ENCODE data around the gene ACRBP. TPM values are rescaled to one million over a fixed set of nuclear protein-coding genes. Genes with fewer than 3 reads are reported as not detected.

Gene ACRBP
- total and polyA plus RNA-seq, 4 donors, result 0.39 to 1.5 (median 0.65) TPM

- Histone ChIP-seq H3K27ac (ENCODE audit: low read depth in 1 of 2, low read length in 2 of 2) (peak overlapping the region in 1 of 2 donors; percentile 61), H3K9ac (ENCODE audit: low read depth in 1 of 2, low read length in 2 of 2) (no peak overlapping the region), H3K4me3 (ENCODE audit: low read depth in 1 of 3, low read length in 3 of 3) (no peak overlapping the region), H3K4me1 (ENCODE audit: control insufficient read depth in 4 of 4, insufficient read depth in 4 of 4, low read length in 3 of 4) (peaks cover 13 to 19% (median 16%) of the 10 kb centered on the region in 4 donors), H3K36me3 (ENCODE audit: control insufficient read depth in 4 of 4, insufficient read depth in 3 of 4, low read depth in 1 of 4, low read length in 3 of 4) (no peaks in the 10 kb centered on the region), H3K27me3 (ENCODE audit: control insufficient read depth in 4 of 4, insufficient read depth in 4 of 4, low read length in 3 of 4) (no peaks in the 10 kb centered on the region), H3K9me3 (ENCODE audit: control insufficient read depth in 4 of 4, low read length in 3 of 4) (no peaks in the 10 kb centered on the region)
- WGBS, result 68% methylated on average over 7 of the region's 7 CpGs
- DNase-seq (ENCODE audit: low spot score), result no peak
- TF ChIP-seq RXRA (IDR thresholded peaks at IDR 0.05), result no peak
- no peak for TF ChIP-seq ATF3 (IDR thresholded peaks at IDR 0.05)
- TF ChIP-seq HNF4G (IDR thresholded peaks at IDR 0.05), result no peak
- TF ChIP-seq, protein P1, sequence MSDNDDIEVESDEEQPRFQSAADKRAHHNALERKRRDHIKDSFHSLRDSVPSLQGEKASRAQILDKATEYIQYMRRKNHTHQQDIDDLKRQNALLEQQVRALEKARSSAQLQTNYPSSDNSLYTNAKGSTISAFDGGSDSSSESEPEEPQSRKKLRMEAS (IDR thresholded peaks at IDR 0.05), result no peak
- TF ChIP-seq HNF4A (conservative IDR thresholded peaks at IDR 0.05), result no peak
- no peak for TF ChIP-seq YY1 (IDR thresholded peaks at IDR 0.05)
- TF ChIP-seq TAF1 (conservative IDR thresholded peaks at IDR 0.05), result no peak
- no peak for TF ChIP-seq CTCF (IDR thresholded peaks at IDR 0.05; ENCODE audit: low read depth, low read length, missing input control)
- TF ChIP-seq REST (IDR thresholded peaks at IDR 0.05), result no peak
- no peak for TF ChIP-seq FOXA1 (IDR thresholded peaks at IDR 0.05)
- TF ChIP-seq JUND (IDR thresholded peaks at IDR 0.05), result no peak
- TF ChIP-seq NR2F2 (IDR thresholded peaks at IDR 0.05), result no peak
- no peak for TF ChIP-seq RAD21 (IDR thresholded peaks at IDR 0.05)
- no peak for TF ChIP-seq SP1 (IDR thresholded peaks at IDR 0.05)
- TF ChIP-seq FOXA2 (IDR thresholded peaks at IDR 0.05), result no peak
- TF ChIP-seq, protein P2, sequence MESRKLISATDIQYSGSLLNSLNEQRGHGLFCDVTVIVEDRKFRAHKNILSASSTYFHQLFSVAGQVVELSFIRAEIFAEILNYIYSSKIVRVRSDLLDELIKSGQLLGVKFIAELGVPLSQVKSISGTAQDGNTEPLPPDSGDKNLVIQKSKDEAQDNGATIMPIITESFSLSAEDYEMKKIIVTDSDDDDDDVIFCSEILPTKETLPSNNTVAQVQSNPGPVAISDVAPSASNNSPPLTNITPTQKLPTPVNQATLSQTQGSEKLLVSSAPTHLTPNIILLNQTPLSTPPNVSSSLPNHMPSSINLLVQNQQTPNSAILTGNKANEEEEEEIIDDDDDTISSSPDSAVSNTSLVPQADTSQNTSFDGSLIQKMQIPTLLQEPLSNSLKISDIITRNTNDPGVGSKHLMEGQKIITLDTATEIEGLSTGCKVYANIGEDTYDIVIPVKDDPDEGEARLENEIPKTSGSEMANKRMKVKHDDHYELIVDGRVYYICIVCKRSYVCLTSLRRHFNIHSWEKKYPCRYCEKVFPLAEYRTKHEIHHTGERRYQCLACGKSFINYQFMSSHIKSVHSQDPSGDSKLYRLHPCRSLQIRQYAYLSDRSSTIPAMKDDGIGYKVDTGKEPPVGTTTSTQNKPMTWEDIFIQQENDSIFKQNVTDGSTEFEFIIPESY (IDR thresholded peaks at IDR 0.05), result no peak
These were observed 34.6 kb downstream of the ACRBP start for GRCh38 chr12:6612652-6613014.

DNA sequence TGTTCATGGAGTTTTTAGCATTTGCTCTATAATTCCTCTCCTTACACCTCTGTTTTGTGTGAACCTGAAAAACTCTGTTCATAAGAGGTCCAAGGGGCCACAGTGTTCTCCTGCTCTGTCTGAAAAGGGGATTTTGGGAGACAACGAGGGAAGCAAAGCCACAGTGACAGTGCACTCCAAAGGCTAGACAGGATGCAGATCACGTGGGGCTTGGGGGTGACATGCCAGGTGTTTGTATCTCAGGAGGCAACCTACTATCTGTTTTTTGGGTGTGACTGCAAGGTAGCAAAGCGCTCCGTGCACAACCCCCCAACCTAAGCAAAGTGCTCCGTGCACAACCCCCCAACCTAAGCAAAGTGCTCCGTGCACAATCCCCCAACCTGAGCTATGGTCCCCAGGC lies 35.0 kb downstream of the ACRBP start:
- no peak overlapping the region for H3K4me3 ChIP-seq (ENCODE audit: low read depth in 1 of 3, low read length in 3 of 3)
- no peak for DNase-seq (ENCODE audit: low spot score)
- no peak overlapping the region for H3K27ac ChIP-seq (ENCODE audit: low read depth in 1 of 2, low read length in 2 of 2)
- H3K9ac ChIP-seq (ENCODE audit: low read depth in 1 of 2, low read length in 2 of 2), result no peak overlapping the region
- no peaks in the 10 kb centered on the region for H3K36me3 ChIP-seq (ENCODE audit: control insufficient read depth in 4 of 4, insufficient read depth in 3 of 4, low read depth in 1 of 4, low read length in 3 of 4)
- no peaks in the 10 kb centered on the region for H3K9me3 ChIP-seq (ENCODE audit: control insufficient read depth in 4 of 4, low read length in 3 of 4)
- H3K4me1 ChIP-seq (ENCODE audit: control insufficient read depth in 4 of 4, insufficient read depth in 4 of 4, low read length in 3 of 4), result peaks cover 13 to 19% (median 16%) of the 10 kb centered on the region in 4 donors
- no peaks in the 10 kb centered on the region for H3K27me3 ChIP-seq (ENCODE audit: control insufficient read depth in 4 of 4, insufficient read depth in 4 of 4, low read length in 3 of 4)
- 86% methylated on average over 6 of the region's 6 CpGs for WGBS
- TF ChIP-seq NR2F2 (IDR thresholded peaks at IDR 0.05), result no peak
- TF ChIP-seq HNF4G (IDR thresholded peaks at IDR 0.05), result no peak
- no peak for TF ChIP-seq RXRA (IDR thresholded peaks at IDR 0.05)
- TF ChIP-seq, protein P2 (IDR thresholded peaks at IDR 0.05), result no peak
- TF ChIP-seq FOXA1 (IDR thresholded peaks at IDR 0.05), result no peak
- no peak for TF ChIP-seq REST (IDR thresholded peaks at IDR 0.05)
- TF ChIP-seq FOXA2 (IDR thresholded peaks at IDR 0.05), result no peak
- TF ChIP-seq YY1 (IDR thresholded peaks at IDR 0.05), result no peak
- no peak for TF ChIP-seq TAF1 (conservative IDR thresholded peaks at IDR 0.05)
- no peak for TF ChIP-seq JUND (IDR thresholded peaks at IDR 0.05)
- TF ChIP-seq ATF3 (IDR thresholded peaks at IDR 0.05), result no peak
- TF ChIP-seq SP1 (IDR thresholded peaks at IDR 0.05), result no peak
- TF ChIP-seq, protein P1 (IDR thresholded peaks at IDR 0.05), result no peak
- TF ChIP-seq HNF4A (conservative IDR thresholded peaks at IDR 0.05), result no peak
- TF ChIP-seq EGR1 (IDR thresholded peaks at IDR 0.05; ENCODE audit: low read depth in 2 of 2), result no peak
